Ectodermal cell (in vitro differentiated cells): ENCODE measurements around the gene NDUFV3.
"Not testable (repeated sequence)": the region's sequence is repeated elsewhere in the genome, so short reads cannot be mapped to it uniquely, and the experiment has no call there.

Experiments used
- H3K27ac ChIP-seq: 2 replicates; pipeline ENCODE4 v1.7.0; 2013; ENCODE audit warnings: mild to moderate bottlenecking, low read depth, low read length; ENCODE audit not compliant: insufficient read depth, poor library complexity, severe bottlenecking
- H3K27me3 ChIP-seq: 2 replicates; pipeline ENCODE4 v1.7.0; 2013; ENCODE audit warnings: mild to moderate bottlenecking, low read length; ENCODE audit not compliant: insufficient read depth, control insufficient read depth, poor library complexity, severe bottlenecking
- H3K36me3 ChIP-seq: one replicate; pipeline ENCODE4 v1.7.0; 2013; ENCODE audit warnings: low read length; ENCODE audit not compliant: control insufficient read depth, insufficient read depth
- H3K4me1 ChIP-seq: one replicate; pipeline ENCODE4 v1.7.0; 2013; ENCODE audit warnings: low read length; ENCODE audit not compliant: control insufficient read depth, insufficient read depth
- H3K4me3 ChIP-seq: 2 replicates; pipeline ENCODE4 v1.7.0; 2013; ENCODE audit warnings: low read depth, low read length, control low read depth; ENCODE audit not compliant: insufficient read depth
- H3K9me3 ChIP-seq: 2 replicates; pipeline ENCODE4 v1.7.0; 2013; ENCODE audit warnings: mild to moderate bottlenecking, low read length, moderate library complexity; ENCODE audit not compliant: control insufficient read depth
- WGBS, 2 experiments: methylation state at CpG; one replicate each; pipeline ENCODE4 v1.1.7; 2013; ENCODE audit warnings: missing lambda C conversion rate in 2 of 2; 5-methylcytosine and 5-hydroxymethylcytosine counted together

NDUFV3 gene

GRCh38 chr21:42949094-42949755 lies 56.1 kb downstream of the NDUFV3 start:
- H3K27me3 ChIP-seq, H3K4me1 ChIP-seq, H3K36me3 ChIP-seq, H3K27ac ChIP-seq, H3K4me3 ChIP-seq, H3K9me3 ChIP-seq: not testable (repeated sequence)
- 94 to 97% methylated on average over 13 of the region's 13 CpGs for WGBS, 2 experiments

- not testable (repeated sequence) for H3K9me3 ChIP-seq, H3K27me3 ChIP-seq, H3K36me3 ChIP-seq, H3K4me1 ChIP-seq, H3K27ac ChIP-seq, H3K4me3 ChIP-seq
- WGBS, 2 experiments: 95 to 96% methylated on average over 6 to 9 of the region's 9 CpGs
Measured at GRCh38 chr21:42951193-42951592, 58.1 kb downstream of the NDUFV3 start.

GRCh38 chr21:42956824-42957630 lies 63.9 kb downstream of the NDUFV3 start:
- Histone ChIP-seq H3K4me1 (no peaks in the 10 kb centered on the region), H3K27me3 (no peaks in the 10 kb centered on the region), H3K36me3 (no peaks in the 10 kb centered on the region), H3K4me3 (no peak overlapping the region), H3K9me3 (no peaks in the 10 kb centered on the region), H3K27ac (no peak overlapping the region)
- 69 to 72% methylated on average over 13 of the region's 13 CpGs for WGBS, 2 experiments

- not testable (repeated sequence) for H3K9me3 ChIP-seq, H3K27ac ChIP-seq, H3K4me3 ChIP-seq, H3K36me3 ChIP-seq, H3K4me1 ChIP-seq, H3K27me3 ChIP-seq
- 90 to 92% methylated on average over 6 of the region's 6 CpGs for WGBS, 2 experiments
Measured at GRCh38 chr21:42958122-42958521, 65.0 kb downstream of the NDUFV3 start.

DNA sequence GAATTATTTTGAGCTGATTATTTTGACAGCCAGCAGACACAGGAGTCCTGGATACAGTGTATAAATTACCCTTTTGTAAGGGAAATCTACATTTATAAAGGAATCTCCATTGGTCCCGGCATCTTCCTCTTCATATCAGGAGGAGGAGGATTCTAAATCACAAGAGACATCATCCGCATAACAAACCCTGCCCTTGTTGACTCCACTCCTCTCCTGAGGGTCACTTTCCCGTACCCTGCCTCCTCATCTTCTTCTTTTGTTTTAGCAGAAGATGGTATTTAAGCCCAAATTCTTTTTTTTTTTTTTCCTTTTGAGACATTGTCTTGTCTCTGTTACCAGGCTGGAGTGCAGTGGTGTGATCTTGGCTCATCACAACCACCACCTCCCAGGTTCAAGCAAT lies 66.6 kb downstream of the NDUFV3 start:
- Histone ChIP-seq H3K4me1 (no peaks in the 10 kb centered on the region), H3K4me3 (no peak overlapping the region), H3K27me3 (no peaks in the 10 kb centered on the region), H3K9me3 (no peaks in the 10 kb centered on the region), H3K36me3 (no peaks in the 10 kb centered on the region), H3K27ac (no peak overlapping the region)
- WGBS, 2 experiments: 52 to 73% methylated on average over 3 of the region's 3 CpGs

DNA sequence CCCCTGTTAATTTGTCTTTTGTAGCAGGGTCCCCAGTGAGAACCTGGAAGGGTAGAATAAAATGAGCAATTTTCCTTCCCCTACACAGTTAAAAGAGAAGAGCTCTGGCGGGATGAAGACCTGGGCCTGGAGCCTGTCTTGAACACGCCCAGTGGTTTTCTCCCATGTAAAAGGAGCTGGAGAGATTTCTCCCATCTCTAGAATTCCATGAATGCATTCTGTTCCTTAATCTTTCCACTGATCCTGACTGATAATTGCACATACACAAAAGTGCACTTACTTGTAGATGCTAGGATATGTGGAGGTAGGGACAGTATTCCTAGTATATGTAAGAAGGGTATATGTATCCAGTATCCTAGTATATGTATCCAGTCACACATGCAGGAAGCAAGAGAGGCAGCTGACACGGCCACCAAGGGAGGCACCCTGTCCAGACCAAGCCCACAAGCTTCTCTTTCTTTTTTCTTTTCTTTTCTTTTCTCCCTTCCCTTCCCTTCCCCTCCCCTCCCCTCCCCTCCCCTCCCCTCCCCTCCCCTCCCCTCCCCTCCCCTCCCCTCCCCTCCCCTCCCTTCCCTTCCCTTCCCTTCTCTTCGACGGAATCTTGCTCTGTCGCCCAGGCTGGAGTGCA lies 69.4 kb downstream of the NDUFV3 start:
- no peaks in the 10 kb centered on the region for H3K27me3 ChIP-seq
- no peak overlapping the region for H3K4me3 ChIP-seq
- WGBS, 2 experiments: 79 to 81% methylated on average over 6 of the region's 6 CpGs
- no peaks in the 10 kb centered on the region for H3K4me1 ChIP-seq
- no peaks in the 10 kb centered on the region for H3K36me3 ChIP-seq
- H3K27ac ChIP-seq: no peak overlapping the region
- no peaks in the 10 kb centered on the region for H3K9me3 ChIP-seq
